Placental pericyte (primary cell): ENCODE results near the gene ARL4C. TPM values are rescaled to one million over a fixed set of nuclear protein-coding genes. Genes with fewer than 3 reads are reported as not detected.

Experiments used
- total RNA-seq: library from RNA; depleted of rRNA; stranded (reverse); fragments of >200 nt; gene quantifications from 2 replicates; pipeline ENCODE4 v1.2.3, GENCODE V29; 2012

Gene ARL4C
- 40.7 and 87.3 TPM in 2 replicates for total RNA-seq

GRCh38 chr2:234496835-234497593 lies at the start of gene ARL4C:
TSS of gene ARL4C (minus strand) at chr2:234497081. CDS start at chr2:234496586, 495 bp downstream.

